Fibroblast of skin of back (primary cell): ENCODE data around the gene MYOCD. TPM values are rescaled to one million over a fixed set of nuclear protein-coding genes. Genes with fewer than 3 reads are reported as not detected.
"Not testable (repeated sequence)": the region's sequence is repeated elsewhere in the genome, so short reads cannot be mapped to it uniquely, and the experiment has no call there.

Source experiments
- DNase-seq: peaks from one replicate; pipeline ENCODE4 v3.0.0-alpha.2; 2013
- polyA plus RNA-seq, 2 experiments: library from polyadenylated mRNA; unstranded; fragments of 120-200 nt; gene quantifications; one replicate each; pipeline ENCODE4 v1.2.1, GENCODE V29; 2013; ENCODE audit not compliant: insufficient read length in 2 of 2

The MYOCD gene
- polyA plus RNA-seq (2013, experiment 1 of 2; ENCODE audit: insufficient read length) = 53.6 TPM
- 41.8 TPM for polyA plus RNA-seq (2013, experiment 2 of 2; ENCODE audit: insufficient read length)

GRCh38 chr17:12665263-12666210, at the start of gene MYOCD:
MYOCD (plus strand) TSS chr17:12665890; CDS start chr17:12666189, 299 bp downstream.
- DNase-seq = peak; percentile 93

DNA sequence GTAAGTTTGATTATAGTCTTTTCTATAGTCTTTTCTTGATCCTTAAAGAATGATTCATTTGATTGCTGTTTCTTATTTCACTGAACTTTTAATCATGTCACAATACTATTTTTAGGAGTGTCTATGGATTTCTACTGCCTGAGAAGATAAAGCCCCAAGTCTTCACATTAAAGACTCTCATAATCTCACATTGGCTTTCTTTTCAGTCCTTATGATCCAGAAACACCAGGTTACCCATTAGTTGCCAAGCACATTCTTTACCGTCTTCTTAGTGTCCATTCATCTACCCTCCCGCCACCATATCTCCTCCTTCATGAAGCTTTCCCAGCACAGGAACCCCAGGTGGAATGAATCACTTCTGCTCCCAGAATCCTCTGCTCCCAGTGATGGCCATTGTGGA, 49.5 kb upstream of the MYOCD start:
- peak; percentile 24 for DNase-seq

- DNase-seq = peak; percentile 98
These were observed 47.1 kb upstream of the MYOCD start for GRCh38 chr17:12618557-12618956.

- peak; percentile 45 for DNase-seq
These were observed 46.1 kb upstream of the MYOCD start for GRCh38 chr17:12619459-12620199.

DNA sequence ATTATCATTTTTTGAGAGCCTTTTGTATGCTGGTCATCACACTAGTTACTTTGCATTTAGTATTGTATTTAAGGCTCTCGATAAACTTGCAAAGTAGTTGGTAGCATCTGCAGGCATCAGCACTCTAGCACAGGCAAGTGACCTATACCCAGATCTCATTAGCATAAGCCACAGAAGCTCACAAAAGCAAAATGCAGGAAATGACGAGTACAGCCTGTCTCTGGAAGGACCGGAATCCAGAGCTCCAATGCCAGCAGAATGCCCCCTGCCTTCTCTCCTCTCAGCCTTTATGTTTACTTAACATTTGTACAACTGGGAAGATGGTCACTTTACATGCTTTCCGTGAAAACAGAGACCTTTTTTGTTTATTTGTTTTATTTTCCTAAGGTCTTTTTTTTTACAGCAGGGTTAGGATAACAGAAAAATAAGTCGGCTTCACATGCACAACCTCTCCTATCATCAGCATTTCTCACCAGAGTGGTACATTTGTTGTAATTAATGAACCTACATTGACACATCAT, 45.4 kb upstream of the MYOCD start:
- DNase-seq = peak; percentile 96

- DNase-seq = peak; percentile 50
These were observed 43.0 kb upstream of the MYOCD start for GRCh38 chr17:12622726-12623125.

DNA sequence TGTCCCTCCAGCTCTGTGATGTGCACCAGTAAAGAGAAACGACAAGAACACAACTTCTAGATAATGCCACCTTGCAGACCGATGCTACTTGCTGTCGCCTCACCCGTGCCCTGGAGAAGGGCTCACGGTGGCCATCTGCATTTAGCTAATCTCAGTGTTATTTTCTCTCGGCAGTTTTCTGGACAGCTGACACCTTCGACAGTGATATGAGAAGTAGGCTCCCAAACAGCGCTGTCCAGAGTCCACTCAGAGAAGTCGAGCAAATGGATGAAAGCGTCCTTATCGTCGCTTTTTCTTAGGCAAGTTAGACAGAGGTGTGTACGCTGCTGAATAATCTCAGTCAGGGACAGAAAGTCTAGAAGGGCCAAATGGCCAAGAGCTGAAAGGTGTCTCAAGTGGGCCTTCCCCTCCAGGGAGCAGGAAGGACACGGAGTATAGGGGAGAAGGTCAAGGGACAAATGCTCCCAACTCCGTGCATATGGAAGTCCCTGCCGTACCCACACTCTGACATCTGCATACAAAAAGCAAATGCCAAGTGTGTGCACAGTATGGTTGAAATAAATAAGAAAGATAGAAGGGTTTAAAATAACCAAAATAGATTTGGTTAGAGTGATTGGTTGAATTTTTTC, 42.4 kb upstream of the MYOCD start:
- no peak for DNase-seq

- peak; percentile 76 for DNase-seq
These were observed 41.5 kb upstream of the MYOCD start for GRCh38 chr17:12624211-12624610.

- DNase-seq = no peak
These were observed 40.6 kb upstream of the MYOCD start for GRCh38 chr17:12625092-12625491.

DNA sequence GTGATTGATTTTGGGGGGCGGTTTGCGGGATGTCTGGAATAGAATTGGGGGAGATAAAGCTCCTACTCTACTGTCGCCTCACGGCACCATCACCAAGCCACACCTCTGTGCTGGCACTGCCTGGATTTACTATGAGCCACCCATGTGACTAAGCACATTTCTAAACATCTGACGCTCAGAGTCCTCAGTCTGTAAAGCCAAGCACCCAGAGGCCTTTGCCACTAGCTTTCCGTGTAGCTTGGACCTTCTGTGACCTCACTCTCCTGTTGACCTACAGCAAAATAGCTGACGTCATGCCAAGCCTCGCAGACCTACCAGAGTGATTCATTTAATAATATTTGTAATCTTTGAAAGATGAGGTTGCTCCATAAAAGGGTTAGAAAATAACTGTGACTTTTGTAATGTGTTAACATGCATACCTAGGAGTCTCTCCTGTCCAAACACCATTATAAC, 38.5 kb upstream of the MYOCD start:
- peak; percentile 100 for DNase-seq

- DNase-seq = peak; percentile 92
These were observed 37.8 kb upstream of the MYOCD start for GRCh38 chr17:12627781-12628451.

DNA sequence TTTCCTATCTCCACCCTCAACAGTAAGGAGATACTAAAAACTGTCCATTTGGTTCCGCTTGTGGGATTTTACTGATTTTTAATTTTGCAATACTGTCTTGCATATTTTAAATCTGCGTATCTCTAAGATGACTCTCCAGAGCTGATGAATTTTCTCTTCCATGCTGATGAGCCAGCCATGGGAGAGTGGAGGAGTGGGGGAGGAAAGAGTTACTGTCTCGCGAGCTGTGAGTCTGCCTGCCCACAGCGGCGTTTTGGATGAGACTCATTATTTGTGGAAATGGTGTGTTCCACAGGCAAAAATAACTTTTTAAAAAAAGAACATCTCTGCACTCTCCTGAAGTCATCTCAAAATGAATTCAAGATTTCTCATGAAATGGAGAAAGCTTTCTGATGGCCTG, 34.6 kb upstream of the MYOCD start:
- DNase-seq = peak; percentile 53

GRCh38 chr17:12632785-12633184, 32.9 kb upstream of the MYOCD start:
- DNase-seq = no peak

DNA sequence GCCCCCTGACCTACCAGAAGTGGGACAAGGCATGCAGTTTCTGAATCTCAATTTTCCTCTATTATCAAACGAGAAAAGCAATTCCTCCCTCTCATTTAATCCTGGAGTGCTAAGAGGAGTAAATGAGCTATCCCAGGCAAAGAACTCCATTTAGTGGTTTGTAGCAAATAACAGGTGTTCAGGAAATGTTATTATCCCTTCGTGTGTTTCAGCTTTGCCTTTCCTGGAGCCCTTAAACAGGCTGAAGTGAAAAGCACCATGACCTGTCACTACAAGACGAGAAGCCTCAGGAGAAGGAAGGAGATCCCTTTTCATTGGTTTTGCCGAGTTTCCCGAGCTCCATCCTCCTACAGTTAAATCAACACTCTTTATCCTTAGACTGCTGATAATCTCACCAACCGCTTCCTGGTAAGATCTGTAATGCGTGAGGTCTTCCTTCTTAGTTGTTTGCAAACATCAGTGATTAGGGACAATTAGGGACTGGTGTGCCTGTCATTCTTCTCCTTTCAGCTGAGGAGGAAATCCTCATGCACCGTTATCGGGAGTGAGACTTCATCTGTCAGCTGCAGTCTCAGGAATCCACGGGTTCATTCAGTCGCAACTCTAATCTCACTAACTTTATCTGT, 30.8 kb upstream of the MYOCD start:
- DNase-seq = no peak

DNA sequence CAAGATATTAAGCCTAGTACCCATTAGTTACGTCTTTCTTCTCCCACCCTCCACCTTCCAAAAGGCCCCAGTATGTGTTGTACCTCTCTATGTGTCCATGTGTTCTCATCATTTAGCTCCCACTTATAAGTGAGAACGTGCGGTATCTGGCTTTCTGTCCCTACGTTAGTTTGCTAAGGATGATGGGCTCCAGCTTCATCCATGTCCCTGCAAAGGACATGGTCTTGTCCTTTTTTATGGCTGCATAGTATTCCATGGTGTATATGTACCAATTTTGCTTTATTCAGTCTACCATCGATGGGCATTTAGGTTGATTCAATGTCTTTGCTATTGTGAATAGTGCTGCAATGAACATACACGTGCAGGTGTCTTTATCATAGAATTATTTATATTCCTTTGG, 29.7 kb upstream of the MYOCD start:
- DNase-seq = not testable (repeated sequence)

GRCh38 chr17:12637015-12637414, 28.7 kb upstream of the MYOCD start:
- peak; percentile 99 for DNase-seq

DNA sequence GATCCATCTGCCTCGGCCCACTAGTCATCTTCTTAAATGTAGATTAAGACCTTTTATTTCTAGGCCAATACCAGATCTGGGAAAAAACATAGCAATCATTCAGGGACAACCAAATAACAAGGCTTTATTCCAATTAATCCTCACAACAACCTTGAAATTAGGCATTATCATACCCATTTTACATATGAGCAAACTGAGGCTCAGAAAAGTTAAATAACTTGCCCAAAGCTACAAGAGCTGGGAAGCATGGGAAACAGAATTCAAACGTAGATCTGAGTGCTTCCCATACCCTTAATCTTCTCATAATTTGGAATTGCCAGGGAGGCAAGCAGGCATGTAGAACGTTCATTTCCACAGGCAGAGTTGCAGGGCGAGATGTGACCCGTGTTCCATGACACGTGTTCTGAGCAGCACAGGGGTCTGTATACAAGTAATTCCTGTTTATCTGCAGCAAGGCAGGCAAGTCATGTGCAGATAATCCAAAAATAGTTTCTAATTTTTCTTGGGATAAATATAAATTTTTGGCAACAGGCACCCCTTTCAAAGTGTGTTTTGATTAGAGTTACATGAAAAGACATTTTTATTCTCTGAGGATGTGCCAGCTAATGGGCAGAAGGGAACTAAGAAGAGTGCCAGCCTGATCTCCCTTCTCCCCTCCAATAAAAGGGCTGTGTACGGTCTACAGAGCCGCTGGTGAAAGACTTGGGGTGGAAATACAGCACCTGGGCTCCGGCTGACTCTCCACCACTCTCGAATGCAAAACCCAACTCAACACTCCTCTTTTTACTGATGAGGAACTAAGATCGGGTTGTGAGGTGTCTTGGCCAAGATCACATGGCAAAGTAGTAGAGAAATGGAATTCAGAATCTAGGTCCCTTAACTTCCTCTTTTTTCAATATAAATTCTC, 27.7 kb upstream of the MYOCD start:
- DNase-seq = peak; percentile 31

GRCh38 chr17:12640364-12640763, 25.3 kb upstream of the MYOCD start:
- no peak for DNase-seq

DNA sequence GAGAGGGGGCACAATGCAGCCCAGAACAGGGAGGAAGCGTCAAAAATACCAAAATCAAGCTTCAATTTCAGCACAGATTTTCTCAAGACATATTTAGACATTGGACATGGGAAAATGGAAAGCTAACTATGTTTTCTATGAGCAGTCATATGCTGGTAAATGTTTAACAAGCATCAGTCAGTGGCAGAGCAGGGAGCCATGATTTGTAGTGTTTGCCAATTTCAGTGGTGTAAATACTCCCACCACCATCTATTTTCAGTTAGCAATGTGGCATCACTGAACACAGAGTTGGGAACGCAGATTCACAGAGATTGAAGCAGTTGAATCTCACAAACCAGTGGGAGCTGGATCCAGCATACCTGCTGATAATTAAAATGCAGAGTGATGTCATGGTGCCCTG, 24.6 kb upstream of the MYOCD start:
- DNase-seq = no peak

GRCh38 chr17:12642034-12642433, 23.7 kb upstream of the MYOCD start:
- no peak for DNase-seq
